HG02970 (cell line): ENCODE data around the gene METTL25.
A peak's percentile ranks its signal among the peaks of the same experiment; 100 is the strongest.
"Not testable (repeated sequence)": the region's sequence is repeated elsewhere in the genome, so short reads cannot be mapped to it uniquely, and the experiment has no call there.

Experiments
- ATAC-seq: cut with Tn5 transposase; IDR thresholded peaks from one replicate; pipeline ENCODE4 v1.9.1; 2021; ENCODE audit warnings: mild to moderate bottlenecking, moderate library complexity, moderate number of reproducible peaks; ENCODE audit not compliant: unreplicated experiment, low FRiP score

Gene METTL25

GRCh38 chr12:82358200-82359114 is at the start of gene METTL25, which contains the start of gene CCDC59:
Gene METTL25 (plus strand): TSS chr12:82358529. CDS start chr12:82358566, 37 bp downstream.
Gene CCDC59 (minus strand): TSS chr12:82358387. CDS start chr12:82358376, 11 bp downstream.
- peak; percentile 98 for ATAC-seq

GRCh38 chr12:82314406-82314892 is 43.9 kb upstream of the METTL25 start:
- no peak for ATAC-seq

- ATAC-seq: no peak
Observed at GRCh38 chr12:82319276-82319675, 39.1 kb upstream of the METTL25 start.

GRCh38 chr12:82325540-82326336 is 32.6 kb upstream of the METTL25 start:
- no peak for ATAC-seq

- ATAC-seq: no peak
Observed at GRCh38 chr12:82326905-82327503, 31.3 kb upstream of the METTL25 start.

GRCh38 chr12:82327861-82328260 is 30.5 kb upstream of the METTL25 start:
- ATAC-seq: no peak

GRCh38 chr12:82329508-82329907 is 28.8 kb upstream of the METTL25 start:
- ATAC-seq: no peak

- ATAC-seq: no peak
Observed at GRCh38 chr12:82350161-82350560, 8.2 kb upstream of the METTL25 start.

GRCh38 chr12:82351390-82351789 is 6.9 kb upstream of the METTL25 start:
- ATAC-seq: no peak

- ATAC-seq: no peak
Observed at GRCh38 chr12:82357340-82357739, 989 bp upstream of the METTL25 start.

GRCh38 chr12:82357845-82358199 is 507 bp upstream of the METTL25 start:
- ATAC-seq: no peak

GRCh38 chr12:82359115-82359478 is 768 bp downstream of the METTL25 start:
- ATAC-seq: no peak

GRCh38 chr12:82360834-82361233 is 2.5 kb downstream of the METTL25 start:
- not testable (repeated sequence) for ATAC-seq

- no peak for ATAC-seq
Observed at GRCh38 chr12:82361461-82361915, 3.2 kb downstream of the METTL25 start.

GRCh38 chr12:82363990-82364389 is 5.7 kb downstream of the METTL25 start:
- no peak for ATAC-seq

GRCh38 chr12:82366197-82366596 is 7.9 kb downstream of the METTL25 start:
- ATAC-seq: no peak

GRCh38 chr12:82375201-82375600 is 16.9 kb downstream of the METTL25 start:
- no peak for ATAC-seq

- no peak for ATAC-seq
Observed at GRCh38 chr12:82378997-82379396, 20.7 kb downstream of the METTL25 start.

GRCh38 chr12:82383930-82384552 is 25.7 kb downstream of the METTL25 start:
- ATAC-seq: no peak

- ATAC-seq: no peak
Observed at GRCh38 chr12:82398879-82399278, 40.5 kb downstream of the METTL25 start.
